ENCODE results near the gene FOXC1. TPM values are rescaled to one million over a fixed set of nuclear protein-coding genes. Genes with fewer than 3 reads are reported as not detected.

Gene FOXC1
- polyA plus RNA-seq, 1 donor from 2014 or later, result not detected

- peak overlapping the region; percentile 90 to 98 (median 92) for H3K27ac Mint-ChIP-seq
- peak overlapping the region; percentile 75 to 98 (median 92) for H3K4me3 Mint-ChIP-seq
- H3K27me3 Mint-ChIP-seq, result peaks cover 53% of the 10 kb centered on the region
- peaks cover 27 to 30% (median 29%) of the 10 kb centered on the region in 3 donors for H3K4me1 Mint-ChIP-seq
- peaks cover 0 to 9% (median 0%) of the 10 kb centered on the region in 3 donors for H3K9me3 Mint-ChIP-seq
- no peaks in the 10 kb centered on the region for H3K36me3 Mint-ChIP-seq
Measured at GRCh38 chr6:1610497-1611321, 994 bp downstream of the FOXC1 start.

- Mint-ChIP-seq H3K4me3 (no peak overlapping the region), H3K27ac (no peak overlapping the region), H3K9me3 (peaks cover 0 to 9% (median 0%) of the 10 kb centered on the region in 3 donors), H3K36me3 (no peaks in the 10 kb centered on the region), H3K27me3 (peaks cover 48% of the 10 kb centered on the region), H3K4me1 (peaks cover 23 to 35% (median 26%) of the 10 kb centered on the region in 3 donors)
Measured at GRCh38 chr6:1611322-1611571, 1.5 kb downstream of the FOXC1 start.

- Mint-ChIP-seq H3K4me1 (peaks cover 21 to 35% (median 24%) of the 10 kb centered on the region in 3 donors), H3K27me3 (peaks cover 43% of the 10 kb centered on the region), H3K36me3 (no peaks in the 10 kb centered on the region), H3K9me3 (peaks cover 0 to 9% (median 0%) of the 10 kb centered on the region in 3 donors), H3K4me3 (peak overlapping the region; percentile 78 to 94 (median 85)), H3K27ac (peak overlapping the region in 2 of 3 donors; percentile 93 to 99)
Measured at GRCh38 chr6:1611572-1612298, 2.0 kb downstream of the FOXC1 start.

DNA sequence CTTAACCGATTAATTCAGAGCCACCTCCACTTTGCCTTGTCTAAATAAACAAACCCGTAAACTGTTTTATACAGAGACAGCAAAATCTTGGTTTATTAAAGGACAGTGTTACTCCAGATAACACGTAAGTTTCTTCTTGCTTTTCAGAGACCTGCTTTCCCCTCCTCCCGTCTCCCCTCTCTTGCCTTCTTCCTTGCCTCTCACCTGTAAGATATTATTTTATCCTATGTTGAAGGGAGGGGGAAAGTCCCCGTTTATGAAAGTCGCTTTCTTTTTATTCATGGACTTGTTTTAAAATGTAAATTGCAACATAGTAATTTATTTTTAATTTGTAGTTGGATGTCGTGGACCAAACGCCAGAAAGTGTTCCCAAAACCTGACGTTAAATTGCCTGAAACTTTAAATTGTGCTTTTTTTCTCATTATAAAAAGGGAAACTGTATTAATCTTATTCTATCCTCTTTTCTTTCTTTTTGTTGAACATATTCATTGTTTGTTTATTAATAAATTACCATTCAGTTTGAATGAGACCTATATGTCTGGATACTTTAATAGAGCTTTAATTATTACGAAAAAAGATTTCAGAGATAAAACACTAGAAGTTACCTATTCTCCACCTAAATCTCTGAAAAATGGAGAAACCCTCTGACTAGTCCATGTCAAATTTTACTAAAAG is 2.7 kb downstream of the FOXC1 start:
- H3K4me1 Mint-ChIP-seq, result peaks cover 16 to 31% (median 17%) of the 10 kb centered on the region in 3 donors
- peaks cover 0 to 9% (median 0%) of the 10 kb centered on the region in 3 donors for H3K9me3 Mint-ChIP-seq
- H3K27ac Mint-ChIP-seq, result peak overlapping the region; percentile 50 to 99 (median 93)
- peak overlapping the region; percentile 78 to 94 (median 85) for H3K4me3 Mint-ChIP-seq
- H3K36me3 Mint-ChIP-seq, result no peaks in the 10 kb centered on the region
- H3K27me3 Mint-ChIP-seq, result peaks cover 38% of the 10 kb centered on the region

- Mint-ChIP-seq H3K4me3 (peak overlapping the region in 2 of 4 donors; percentile 74 to 84), H3K27ac (peak overlapping the region; percentile 50 to 99 (median 68)), H3K4me1 (peaks cover 13 to 26% (median 14%) of the 10 kb centered on the region in 3 donors), H3K36me3 (no peaks in the 10 kb centered on the region), H3K9me3 (peaks cover 0 to 9% (median 0%) of the 10 kb centered on the region in 3 donors), H3K27me3 (peaks cover 37% of the 10 kb centered on the region)
Measured at GRCh38 chr6:1612974-1613306, 3.2 kb downstream of the FOXC1 start.

DNA sequence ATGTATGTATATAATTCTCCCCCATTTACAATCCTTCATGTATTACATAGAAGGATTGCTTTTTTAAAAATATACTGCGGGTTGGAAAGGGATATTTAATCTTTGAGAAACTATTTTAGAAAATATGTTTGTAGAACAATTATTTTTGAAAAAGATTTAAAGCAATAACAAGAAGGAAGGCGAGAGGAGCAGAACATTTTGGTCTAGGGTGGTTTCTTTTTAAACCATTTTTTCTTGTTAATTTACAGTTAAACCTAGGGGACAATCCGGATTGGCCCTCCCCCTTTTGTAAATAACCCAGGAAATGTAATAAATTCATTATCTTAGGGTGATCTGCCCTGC is 3.6 kb downstream of the FOXC1 start:
- Mint-ChIP-seq H3K27ac (peak overlapping the region in 2 of 3 donors; percentile 42 to 68), H3K9me3 (peaks cover 0 to 9% (median 0%) of the 10 kb centered on the region in 3 donors), H3K4me3 (peak overlapping the region in 3 of 4 donors; percentile 17 to 74 (median 39)), H3K27me3 (peaks cover 36% of the 10 kb centered on the region), H3K4me1 (peaks cover 13 to 23% (median 13%) of the 10 kb centered on the region in 3 donors), H3K36me3 (peaks cover 1% of the 10 kb centered on the region)

- H3K27me3 Mint-ChIP-seq, result peaks cover 34% of the 10 kb centered on the region
- peak overlapping the region in 2 of 4 donors; percentile 39 to 74 for H3K4me3 Mint-ChIP-seq
- peaks cover 9 to 23% (median 9%) of the 10 kb centered on the region in 3 donors for H3K4me1 Mint-ChIP-seq
- H3K9me3 Mint-ChIP-seq, result peaks cover 0 to 12% (median 0%) of the 10 kb centered on the region in 3 donors
- H3K36me3 Mint-ChIP-seq, result peaks cover 1% of the 10 kb centered on the region
- peak overlapping the region in 1 of 3 donors; percentile 42 for H3K27ac Mint-ChIP-seq
Measured at GRCh38 chr6:1613688-1614447, 4.2 kb downstream of the FOXC1 start.

- Mint-ChIP-seq H3K4me1 (peaks cover 9 to 23% (median 9%) of the 10 kb centered on the region in 3 donors), H3K27ac (peak overlapping the region in 1 of 3 donors; percentile 27), H3K9me3 (peaks cover 0 to 12% (median 0%) of the 10 kb centered on the region in 3 donors), H3K27me3 (peaks cover 31% of the 10 kb centered on the region), H3K36me3 (peaks cover 1% of the 10 kb centered on the region), H3K4me3 (no peak overlapping the region)
Measured at GRCh38 chr6:1614448-1615150, 4.9 kb downstream of the FOXC1 start.

- Mint-ChIP-seq H3K4me1 (peaks cover 9 to 23% (median 9%) of the 10 kb centered on the region in 3 donors), H3K36me3 (peaks cover 1% of the 10 kb centered on the region), H3K27me3 (peaks cover 33% of the 10 kb centered on the region), H3K9me3 (peaks cover 0 to 12% (median 0%) of the 10 kb centered on the region in 3 donors), H3K4me3 (peak overlapping the region in 3 of 4 donors; percentile 17 to 40 (median 23)), H3K27ac (peak overlapping the region; percentile 54 to 88 (median 59))
Measured at GRCh38 chr6:1615151-1615852, 5.6 kb downstream of the FOXC1 start.

- peaks cover 30% of the 10 kb centered on the region for H3K27me3 Mint-ChIP-seq
- peak overlapping the region in 2 of 3 donors; percentile 54 to 88 for H3K27ac Mint-ChIP-seq
- H3K4me1 Mint-ChIP-seq, result peaks cover 6 to 18% (median 7%) of the 10 kb centered on the region in 3 donors
- H3K9me3 Mint-ChIP-seq, result peaks cover 0 to 8% (median 0%) of the 10 kb centered on the region in 3 donors
- H3K4me3 Mint-ChIP-seq, result peak overlapping the region in 2 of 4 donors; percentile 17 to 40
- peaks cover 1% of the 10 kb centered on the region for H3K36me3 Mint-ChIP-seq
Measured at GRCh38 chr6:1615853-1616420, 6.2 kb downstream of the FOXC1 start.

GRCh38 chr6:1616701-1617463 is 7.2 kb downstream of the FOXC1 start:
- Mint-ChIP-seq H3K4me3 (peak overlapping the region in 1 of 4 donors; percentile 11), H3K36me3 (peaks cover 4% of the 10 kb centered on the region), H3K4me1 (peaks cover 5 to 17% (median 6%) of the 10 kb centered on the region in 3 donors), H3K27ac (peak overlapping the region in 2 of 3 donors; percentile 8 to 54), H3K27me3 (peaks cover 36% of the 10 kb centered on the region), H3K9me3 (peaks cover 0 to 7% (median 0%) of the 10 kb centered on the region in 3 donors)
